ENCODE measurements around the gene SCGB2B2. TPM values are rescaled to one million over a fixed set of nuclear protein-coding genes. Genes with fewer than 3 reads are reported as not detected.
"Not testable (repeated sequence)": the region's sequence is repeated elsewhere in the genome, so short reads cannot be mapped to it uniquely, and the experiment has no call there.

Gene SCGB2B2
- total RNA-seq, 1 donor from 2014 or later: 0.14 TPM

DNA sequence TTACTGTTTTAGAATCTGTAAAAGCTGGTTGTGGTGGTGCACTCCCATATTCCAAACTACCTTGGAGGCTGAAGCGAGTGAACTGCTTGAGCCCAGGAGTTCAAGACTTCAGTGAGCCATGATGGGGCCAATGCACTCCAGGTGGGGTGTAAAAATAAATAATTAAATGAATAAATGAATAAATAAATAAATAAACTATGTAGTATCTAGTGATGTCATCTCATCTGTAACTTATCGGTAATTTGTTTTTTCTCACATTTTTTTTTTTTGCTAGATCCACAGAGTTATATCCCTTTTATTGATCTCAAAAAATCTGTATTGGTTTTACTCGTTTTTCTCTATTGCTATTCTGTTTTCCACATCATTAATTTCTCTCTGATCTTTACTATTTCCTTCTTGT, 5.0 kb downstream of the SCGB2B2 start:
- TF ChIP-seq, protein P1, sequence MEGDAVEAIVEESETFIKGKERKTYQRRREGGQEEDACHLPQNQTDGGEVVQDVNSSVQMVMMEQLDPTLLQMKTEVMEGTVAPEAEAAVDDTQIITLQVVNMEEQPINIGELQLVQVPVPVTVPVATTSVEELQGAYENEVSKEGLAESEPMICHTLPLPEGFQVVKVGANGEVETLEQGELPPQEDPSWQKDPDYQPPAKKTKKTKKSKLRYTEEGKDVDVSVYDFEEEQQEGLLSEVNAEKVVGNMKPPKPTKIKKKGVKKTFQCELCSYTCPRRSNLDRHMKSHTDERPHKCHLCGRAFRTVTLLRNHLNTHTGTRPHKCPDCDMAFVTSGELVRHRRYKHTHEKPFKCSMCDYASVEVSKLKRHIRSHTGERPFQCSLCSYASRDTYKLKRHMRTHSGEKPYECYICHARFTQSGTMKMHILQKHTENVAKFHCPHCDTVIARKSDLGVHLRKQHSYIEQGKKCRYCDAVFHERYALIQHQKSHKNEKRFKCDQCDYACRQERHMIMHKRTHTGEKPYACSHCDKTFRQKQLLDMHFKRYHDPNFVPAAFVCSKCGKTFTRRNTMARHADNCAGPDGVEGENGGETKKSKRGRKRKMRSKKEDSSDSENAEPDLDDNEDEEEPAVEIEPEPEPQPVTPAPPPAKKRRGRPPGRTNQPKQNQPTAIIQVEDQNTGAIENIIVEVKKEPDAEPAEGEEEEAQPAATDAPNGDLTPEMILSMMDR (IDR thresholded peaks at IDR 0.05; ENCODE audit: insufficient read depth, low read depth, low read length): no peak
- no peak for TF ChIP-seq EZH2 (IDR thresholded peaks at IDR 0.05; ENCODE audit: insufficient read depth, low read length)
- Histone ChIP-seq H3K4me1 (ENCODE audit: insufficient read depth, low read length) (peaks cover 4% of the 10 kb centered on the region), H3K36me3 (ENCODE audit: insufficient read depth, low read length) (no peaks in the 10 kb centered on the region), H3K27ac (ENCODE audit: low read depth, low read length) (no peak overlapping the region), H3K4me2 (ENCODE audit: low read length) (no peak overlapping the region), H3K27me3 (ENCODE audit: insufficient read depth, low read length) (no peaks in the 10 kb centered on the region), H3K79me2 (ENCODE audit: insufficient read depth, low read length) (no peaks in the 10 kb centered on the region), H2AFZ (ENCODE audit: low read depth, low read length) (no peak overlapping the region), H3K9me3 (ENCODE audit: insufficient read depth, low read depth, low read length) (peaks cover 4% of the 10 kb centered on the region), H3K9ac (ENCODE audit: low read length) (no peak overlapping the region), H3K4me3 (ENCODE audit: insufficient read depth, low read depth, low read length) (no peak overlapping the region), H4K20me1 (ENCODE audit: insufficient read depth, low read length) (no peaks in the 10 kb centered on the region)
- Mint-ChIP-seq H3K4me1 (ENCODE audit: low read depth, unreplicated experiment) (peaks cover 2% of the 10 kb centered on the region), H3K27ac (ENCODE audit: unreplicated experiment) (no peak overlapping the region), H3K36me3 (ENCODE audit: low read depth, unreplicated experiment) (peaks cover 3% of the 10 kb centered on the region), H3K9me3 (ENCODE audit: unreplicated experiment) (peaks cover 5% of the 10 kb centered on the region), H3K4me3 (ENCODE audit: unreplicated experiment) (no peak overlapping the region), H3K27me3 (ENCODE audit: low read depth, unreplicated experiment) (no peaks in the 10 kb centered on the region)
- DNase-seq (ENCODE audit: low read depth) (no peak), FAIRE-seq (no peak)

GRCh38 chr19:34669305-34669704, 7.7 kb downstream of the SCGB2B2 start:
- Mint-ChIP-seq H3K27me3 (ENCODE audit: low read depth, unreplicated experiment) (no peaks in the 10 kb centered on the region), H3K4me1 (ENCODE audit: low read depth, unreplicated experiment) (no peaks in the 10 kb centered on the region), H3K4me3 (ENCODE audit: unreplicated experiment) (no peak overlapping the region), H3K27ac (ENCODE audit: unreplicated experiment) (no peak overlapping the region), H3K36me3 (ENCODE audit: low read depth, unreplicated experiment) (no peaks in the 10 kb centered on the region), H3K9me3 (ENCODE audit: unreplicated experiment) (no peaks in the 10 kb centered on the region)
- no peaks in the 10 kb centered on the region for H3K4me1 ChIP-seq (ENCODE audit: insufficient read depth, low read length)
- H3K79me2 ChIP-seq (ENCODE audit: insufficient read depth, low read length): no peaks in the 10 kb centered on the region
- TF ChIP-seq, protein P1 (IDR thresholded peaks at IDR 0.05; ENCODE audit: insufficient read depth, low read depth, low read length): no peak
- no peak for TF ChIP-seq EZH2 (IDR thresholded peaks at IDR 0.05; ENCODE audit: insufficient read depth, low read length)
- H2AFZ ChIP-seq (ENCODE audit: low read depth, low read length): no peak overlapping the region
- H3K9me3 ChIP-seq (ENCODE audit: insufficient read depth, low read depth, low read length): no peaks in the 10 kb centered on the region
- H3K4me2 ChIP-seq (ENCODE audit: low read length): no peak overlapping the region
- FAIRE-seq (no peak), DNase-seq (ENCODE audit: low read depth) (no peak)
- no peaks in the 10 kb centered on the region for H3K27me3 ChIP-seq (ENCODE audit: insufficient read depth, low read length)
- H3K4me3 ChIP-seq (ENCODE audit: insufficient read depth, low read depth, low read length): no peak overlapping the region
- no peak overlapping the region for H3K9ac ChIP-seq (ENCODE audit: low read length)
- no peaks in the 10 kb centered on the region for H4K20me1 ChIP-seq (ENCODE audit: insufficient read depth, low read length)
- no peak overlapping the region for H3K27ac ChIP-seq (ENCODE audit: low read depth, low read length)
- no peaks in the 10 kb centered on the region for H3K36me3 ChIP-seq (ENCODE audit: insufficient read depth, low read length)

DNA sequence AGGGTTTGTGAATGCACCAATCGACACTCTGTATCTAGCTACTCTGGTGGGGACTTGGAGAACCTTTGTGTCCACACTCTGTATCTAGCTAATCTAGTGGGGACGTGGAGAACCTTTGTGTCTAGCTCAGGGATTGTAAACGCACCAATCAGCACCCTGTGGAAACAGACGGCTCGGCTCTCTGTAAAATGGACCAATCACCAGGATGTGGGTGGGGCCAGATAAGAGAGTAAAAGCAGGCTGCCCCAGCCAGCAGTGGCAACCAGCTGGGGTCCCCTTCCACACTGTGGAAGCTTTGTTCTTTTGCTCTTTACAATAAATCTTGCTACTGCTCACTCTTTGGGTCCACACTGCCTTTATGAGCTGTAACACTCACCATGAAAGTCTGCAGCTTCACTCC, 8.3 kb downstream of the SCGB2B2 start:
- H3K79me2 ChIP-seq (ENCODE audit: insufficient read depth, low read length); H3K4me1 ChIP-seq (ENCODE audit: insufficient read depth, low read length); H3K9me3 Mint-ChIP-seq (ENCODE audit: unreplicated experiment); H3K9ac ChIP-seq (ENCODE audit: low read length); FAIRE-seq; H3K27me3 ChIP-seq (ENCODE audit: insufficient read depth, low read length); H2AFZ ChIP-seq (ENCODE audit: low read depth, low read length); H3K36me3 ChIP-seq (ENCODE audit: insufficient read depth, low read length); H3K4me3 Mint-ChIP-seq (ENCODE audit: unreplicated experiment); H3K4me1 Mint-ChIP-seq (ENCODE audit: low read depth, unreplicated experiment); H3K27ac ChIP-seq (ENCODE audit: low read depth, low read length); DNase-seq (ENCODE audit: low read depth); H4K20me1 ChIP-seq (ENCODE audit: insufficient read depth, low read length); H3K27me3 Mint-ChIP-seq (ENCODE audit: low read depth, unreplicated experiment); H3K36me3 Mint-ChIP-seq (ENCODE audit: low read depth, unreplicated experiment); H3K9me3 ChIP-seq (ENCODE audit: insufficient read depth, low read depth, low read length); H3K27ac Mint-ChIP-seq (ENCODE audit: unreplicated experiment); H3K4me2 ChIP-seq (ENCODE audit: low read length); H3K4me3 ChIP-seq (ENCODE audit: insufficient read depth, low read depth, low read length): not testable (repeated sequence)

DNA sequence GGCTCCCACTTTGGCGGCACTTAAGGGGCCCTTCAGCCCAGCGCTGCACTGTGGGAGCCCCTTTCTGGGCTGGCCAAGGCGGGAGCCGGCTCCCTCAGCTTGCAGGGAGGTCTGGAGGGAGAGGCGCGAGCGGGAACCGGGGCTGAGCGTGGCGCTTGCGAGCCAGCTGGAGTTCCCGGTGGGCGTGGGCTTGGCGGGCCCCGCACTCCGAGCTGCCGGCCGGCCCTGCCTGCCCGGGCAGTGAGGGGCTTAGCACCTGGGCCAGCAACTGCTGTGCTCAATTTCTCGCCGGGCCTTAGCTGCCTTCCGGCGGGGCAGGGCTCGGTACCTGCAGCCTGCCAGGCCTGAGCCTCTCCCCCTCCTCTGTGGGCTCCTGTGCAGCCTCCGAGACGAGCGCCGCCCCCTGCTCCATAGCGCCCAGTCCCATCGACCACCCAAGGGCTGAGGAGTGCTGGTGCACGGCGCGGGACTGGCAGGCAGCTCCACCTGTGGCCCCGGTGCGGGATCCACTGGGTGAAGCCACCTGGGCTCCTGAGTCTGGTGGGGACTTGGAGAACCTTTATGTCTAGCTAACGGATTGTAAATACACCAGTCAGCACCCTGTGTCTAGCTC, 8.8 kb downstream of the SCGB2B2 start:
- H3K4me1 Mint-ChIP-seq (ENCODE audit: low read depth, unreplicated experiment); DNase-seq (ENCODE audit: low read depth); H3K9me3 Mint-ChIP-seq (ENCODE audit: unreplicated experiment); H3K27ac Mint-ChIP-seq (ENCODE audit: unreplicated experiment); H3K9ac ChIP-seq (ENCODE audit: low read length); H3K27me3 ChIP-seq (ENCODE audit: insufficient read depth, low read length); H3K27me3 Mint-ChIP-seq (ENCODE audit: low read depth, unreplicated experiment); H4K20me1 ChIP-seq (ENCODE audit: insufficient read depth, low read length); FAIRE-seq; H3K36me3 Mint-ChIP-seq (ENCODE audit: low read depth, unreplicated experiment); H3K4me2 ChIP-seq (ENCODE audit: low read length); H3K36me3 ChIP-seq (ENCODE audit: insufficient read depth, low read length); H3K4me1 ChIP-seq (ENCODE audit: insufficient read depth, low read length); H3K4me3 ChIP-seq (ENCODE audit: insufficient read depth, low read depth, low read length); H3K27ac ChIP-seq (ENCODE audit: low read depth, low read length); H3K79me2 ChIP-seq (ENCODE audit: insufficient read depth, low read length); H3K9me3 ChIP-seq (ENCODE audit: insufficient read depth, low read depth, low read length); H2AFZ ChIP-seq (ENCODE audit: low read depth, low read length); H3K4me3 Mint-ChIP-seq (ENCODE audit: unreplicated experiment): not testable (repeated sequence)
